HepG2 (cell line): ENCODE results near the gene STK11. TPM values are rescaled to one million over a fixed set of nuclear protein-coding genes. Genes with fewer than 3 reads are reported as not detected.

ENCODE experiments used
- ARNTL ChIP-seq: sonication (generic); formaldehyde crosslinking; IDR thresholded peaks from 2 replicates; pipeline ENCODE4 v1.4.0; 2020; ENCODE audit warnings: mild to moderate bottlenecking, missing genetic modification reagents
- ATF7 ChIP-seq, 2 experiments: fragments of 450-650 bp in 1 of 2; sonication (generic) in 1 of 2; formaldehyde crosslinking in 1 of 2; IDR thresholded peaks; 2 replicates each; pipeline versions ENCODE4 v1.4.0 to v1.6.1; 2016 to 2020; ENCODE audit warnings: antibody characterized with exemption in 1 of 2, mild to moderate bottlenecking in 1 of 2, missing genetic modification reagents in 1 of 2
- CHCHD3 ChIP-seq: sonication (generic); formaldehyde crosslinking; IDR thresholded peaks from 2 replicates; pipeline ENCODE4 v1.8.0; 2022; ENCODE audit warnings: mild to moderate bottlenecking, missing genetic modification reagents, moderate library complexity
- FOXA1 ChIP-seq, 2 experiments: fragments of 450-650 bp in 1 of 2; sonication (generic) in 1 of 2; formaldehyde crosslinking in 1 of 2; IDR thresholded peaks; 2 replicates each; pipeline versions ENCODE4 v1.4.0 to v1.6.1; 2016 to 2020; ENCODE audit warnings: missing genetic modification reagents in 1 of 2
- FOXK2 ChIP-seq: fragments of 450-650 bp; IDR thresholded peaks from 2 replicates; pipeline ENCODE4 v1.6.1; 2016
- HHEX ChIP-seq: IDR thresholded peaks from 2 replicates; pipeline ENCODE4 v1.6.1; 2016; ENCODE audit warnings: control low read depth
- HNRNPL ChIP-seq: fragments of 200-400 bp; formaldehyde crosslinking; IDR thresholded peaks from 2 replicates; pipeline ENCODE4 v1.6.1; 2017; ENCODE audit warnings: mild to moderate bottlenecking, low read depth, low read length
- MBNL3 ChIP-seq: fragments of 250-450 bp; sonication (Bioruptor Pico); conservative IDR thresholded peaks from 2 replicates; pipeline ENCODE4 v1.8.0; 2022; ENCODE audit warnings: mild to moderate bottlenecking, inconsistent platforms
- NPAS2 ChIP-seq: sonication (generic); formaldehyde crosslinking; IDR thresholded peaks from 2 replicates; pipeline ENCODE4 v1.8.0; 2022; ENCODE audit warnings: mild to moderate bottlenecking, missing genetic modification reagents, borderline replicate concordance
- PHF21A ChIP-seq: sonication (generic); formaldehyde crosslinking; IDR thresholded peaks from 2 replicates; pipeline ENCODE4 v1.5.0; 2020; ENCODE audit warnings: mild to moderate bottlenecking, missing genetic modification reagents
- RARA ChIP-seq: IDR thresholded peaks from 2 replicates; pipeline ENCODE4 v1.6.1; 2016; ENCODE audit warnings: missing genetic modification reagents, missing compliant biosample characterization
- RBM39 ChIP-seq: fragments of 200-400 bp; formaldehyde crosslinking; IDR thresholded peaks from one replicate; pipeline ENCODE4 v1.6.1; 2018; ENCODE audit warnings: antibody characterized with exemption, mild to moderate bottlenecking, low read depth, low read length; ENCODE audit not compliant: poor library complexity, severe bottlenecking
- RFX1 ChIP-seq: fragments of 450-650 bp; IDR thresholded peaks from 2 replicates; pipeline ENCODE4 v1.6.1; 2017
- RFXANK ChIP-seq: IDR thresholded peaks from 2 replicates; pipeline ENCODE4 v1.6.1; 2016
- RXRA ChIP-seq: sonication (generic); formaldehyde crosslinking; IDR thresholded peaks from 2 replicates; pipeline ENCODE4 v1.5.1; 2020; ENCODE audit warnings: missing genetic modification reagents
- SIN3A ChIP-seq: IDR thresholded peaks from 2 replicates; pipeline ENCODE4 v1.6.1; 2011; ENCODE audit warnings: low read depth, mild to moderate bottlenecking, control low read depth, low read length, borderline replicate concordance
- SKI ChIP-seq: fragments of 450-650 bp; IDR thresholded peaks from one replicate; pipeline ENCODE4 v1.6.1; 2018; ENCODE audit warnings: mild to moderate bottlenecking; ENCODE audit not compliant: partially characterized antibody
- SOX6 ChIP-seq, 2 experiments: fragments of 450-650 bp in 1 of 2; sonication (generic) in 1 of 2; formaldehyde crosslinking in 1 of 2; IDR thresholded peaks; 2 replicates each; pipeline versions ENCODE4 v1.4.0 to v1.6.1; 2017 to 2020; ENCODE audit warnings: antibody characterized with exemption in 1 of 2, mild to moderate bottlenecking in 1 of 2, missing genetic modification reagents in 1 of 2
- SRSF1 ChIP-seq: fragments of 200-400 bp; formaldehyde crosslinking; optimal IDR thresholded peaks from 2 replicates; pipeline ENCODE3; 2017; ENCODE audit warnings: mild to moderate bottlenecking, low read depth, low read length, moderate library complexity
- TCF12 ChIP-seq, 2 experiments: fragments of 450-650 bp in 1 of 2; sonication (generic) in 1 of 2; formaldehyde crosslinking in 1 of 2; IDR thresholded peaks; 2 replicates each; pipeline versions ENCODE4 v1.6.1 to v1.8.0; 2017 to 2022; ENCODE audit warnings: antibody characterized with exemption in 1 of 2, mild to moderate bottlenecking in 1 of 2, missing genetic modification reagents in 1 of 2, moderate library complexity in 1 of 2
- TCF7 ChIP-seq: sonication (generic); IDR thresholded peaks from 2 replicates; pipeline ENCODE4 v1.6.1; 2016; ENCODE audit warnings: antibody characterized with exemption, low read depth
- THAP11 ChIP-seq: IDR thresholded peaks from 2 replicates; pipeline ENCODE4 v1.6.1; 2016; ENCODE audit warnings: missing biosample characterization, missing genetic modification reagents
- YEATS4 ChIP-seq: sonication (generic); formaldehyde crosslinking; IDR thresholded peaks from 2 replicates; pipeline ENCODE4 v1.4.0; 2020; ENCODE audit warnings: missing genetic modification reagents, borderline replicate concordance
- ZNF101 ChIP-seq: sonication (generic); formaldehyde crosslinking; IDR thresholded peaks from 2 replicates; pipeline ENCODE4 v1.4.0; 2020; ENCODE audit warnings: mild to moderate bottlenecking, low read depth, missing genetic modification reagents, borderline replicate concordance
- ZNF235 ChIP-seq: sonication (generic); formaldehyde crosslinking; IDR thresholded peaks from 2 replicates; pipeline ENCODE4 v1.8.1; 2023; ENCODE audit warnings: mild to moderate bottlenecking, missing genetic modification reagents, borderline replicate concordance
- ZNF441 ChIP-seq: sonication (generic); formaldehyde crosslinking; IDR thresholded peaks from 2 replicates; pipeline ENCODE4 v1.7.0; 2021; ENCODE audit warnings: missing genetic modification reagents, borderline replicate concordance
- ZNF589 ChIP-seq: sonication (generic); formaldehyde crosslinking; conservative IDR thresholded peaks from 2 replicates; pipeline ENCODE4 v1.8.0; 2022; ENCODE audit warnings: mild to moderate bottlenecking, moderate library complexity, missing genetic modification reagents
- ZNF788 ChIP-seq: sonication (generic); formaldehyde crosslinking; IDR thresholded peaks from 2 replicates; pipeline ENCODE4 v1.5.0; 2020; ENCODE audit warnings: mild to moderate bottlenecking, missing genetic modification reagents, borderline replicate concordance
- polyA plus RNA-seq, 8 experiments: library from polyadenylated mRNA; depleted of rRNA in 3 of 8; stranded (reverse) in 7 of 8; unstranded in 1 of 8; fragments of >200 nt; fragmentation: Illumina TruSeq in 4 of 8; extraction: Trizol in 4 of 8; gene quantifications; 2 replicates each; pipeline versions ENCODE4 v1.2.1 to v1.2.3, GENCODE V29; 2011 to 2016; ENCODE audit warnings: low read depth in 4 of 8, missing spikeins in 1 of 8, mixed read lengths in 1 of 8; ENCODE audit not compliant: insufficient read depth in 1 of 8
- total RNA-seq, 5 experiments: library from RNA; depleted of rRNA; stranded (reverse); fragments of >200 nt; fragmentation: Illumina TruSeq; extraction: Trizol; gene quantifications; 2 replicates each; pipeline ENCODE4 v1.2.3, GENCODE V29; 2016; ENCODE audit warnings: low read depth in 1 of 5
- TF ChIP-seq, protein P1 (sequence below): IDR thresholded peaks from 2 replicates; pipeline ENCODE4 v1.6.1; 2016; ENCODE audit warnings: missing biosample characterization, missing genetic modification reagents, low read depth
- TF ChIP-seq, protein P2 (sequence below): sonication (generic); formaldehyde crosslinking; IDR thresholded peaks from 2 replicates; pipeline ENCODE4 v1.5.1; 2020; ENCODE audit warnings: missing genetic modification reagents, mild to moderate bottlenecking, borderline replicate concordance

Gene STK11
- total and polyA plus RNA-seq, 2 of the 13 experiments (the other 11 are each of a cell fraction or from before 2014, with no cell fraction given), result 27.5 to 43.6 TPM

DNA sequence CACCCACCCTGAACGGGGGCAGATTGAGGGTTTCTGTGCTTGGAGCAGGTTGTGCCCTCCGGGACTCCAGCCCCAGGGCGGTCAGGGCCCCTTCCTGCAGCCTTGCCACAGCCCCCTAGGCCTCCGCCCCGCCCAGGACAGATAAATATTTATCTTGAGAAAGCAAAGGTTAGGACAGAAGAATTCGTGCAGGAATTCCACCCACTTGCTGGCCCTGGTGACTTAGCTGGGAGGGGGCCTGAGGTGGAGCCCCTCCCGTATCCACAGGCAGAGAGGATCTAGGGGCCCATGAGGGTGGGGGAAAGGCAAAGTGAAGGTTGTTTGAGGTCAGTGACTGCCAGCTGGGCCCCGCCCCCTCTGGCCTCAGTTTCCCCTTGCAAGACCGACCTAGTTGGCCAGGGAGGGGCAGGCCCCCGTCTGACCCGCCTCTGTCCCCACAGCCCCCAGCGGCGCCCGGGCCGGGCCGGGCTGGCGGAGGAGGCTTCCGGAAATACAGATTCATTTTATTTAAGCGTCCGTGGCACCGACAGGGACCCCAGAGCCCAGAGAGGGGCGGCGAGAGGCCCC, 48.0 kb downstream of the STK11 start (continued):
- TF ChIP-seq ZNF788 (CRISPR knock-in tag) (peak; percentile 65; the same call in 1 of the 2 replicates), FOXA1 (IDR thresholded peaks at IDR 0.05) (no peak), FOXA1 (CRISPR knock-in tag; IDR thresholded peaks at IDR 0.05) (peak; percentile 70), ATF7 (IDR thresholded peaks at IDR 0.05) (no peak), ATF7 (CRISPR knock-in tag; IDR thresholded peaks at IDR 0.05) (peak; percentile 12; the same call in 1 of the 2 replicates), ZNF589 (CRISPR knock-in tag) (no peak), YEATS4 (CRISPR knock-in tag) (0 out of 2 replicates have a peak, but pooled peaks have one; percentile 15), SRSF1 (peak; percentile 89), SOX6 (IDR thresholded peaks at IDR 0.05) (no peak), SOX6 (CRISPR knock-in tag; IDR thresholded peaks at IDR 0.05) (peak; percentile 73; the same call in 1 of the 2 replicates), HHEX (CRISPR knock-in tag) (no peak), ZNF101 (CRISPR knock-in tag) (no peak), NPAS2 (no peak), PHF21A (peak; percentile 60; the same call in 1 of the 2 replicates), HNRNPL (peak; percentile 86; the same call in 1 of the 2 replicates), SIN3A (0 out of 2 replicates have a peak, but pooled peaks have one; percentile 15), ZNF235 (CRISPR knock-in tag) (no peak), ARNTL (CRISPR knock-in tag) (peak; percentile 63; the same call in 1 of the 2 replicates), SKI (peak; percentile 49), TCF12 (IDR thresholded peaks at IDR 0.05) (no peak), TCF12 (CRISPR knock-in tag; IDR thresholded peaks at IDR 0.05) (0 out of 2 replicates have a peak, but pooled peaks have one; percentile 67), THAP11 (CRISPR knock-in tag) (peak; percentile 55; the same call in 1 of the 2 replicates), FOXK2 (no peak), RARA (CRISPR knock-in tag) (peak; percentile 90), MBNL3 (no peak), CHCHD3 (CRISPR knock-in tag) (no peak), RXRA (peak; percentile 90), RBM39 (peak; percentile 31), ZNF441 (CRISPR knock-in tag) (0 out of 2 replicates have a peak, but pooled peaks have one; percentile 51), RFXANK (CRISPR knock-in tag) (no peak), RFX1 (no peak), TCF7 (peak; percentile 54)
- TF ChIP-seq, protein P1, sequence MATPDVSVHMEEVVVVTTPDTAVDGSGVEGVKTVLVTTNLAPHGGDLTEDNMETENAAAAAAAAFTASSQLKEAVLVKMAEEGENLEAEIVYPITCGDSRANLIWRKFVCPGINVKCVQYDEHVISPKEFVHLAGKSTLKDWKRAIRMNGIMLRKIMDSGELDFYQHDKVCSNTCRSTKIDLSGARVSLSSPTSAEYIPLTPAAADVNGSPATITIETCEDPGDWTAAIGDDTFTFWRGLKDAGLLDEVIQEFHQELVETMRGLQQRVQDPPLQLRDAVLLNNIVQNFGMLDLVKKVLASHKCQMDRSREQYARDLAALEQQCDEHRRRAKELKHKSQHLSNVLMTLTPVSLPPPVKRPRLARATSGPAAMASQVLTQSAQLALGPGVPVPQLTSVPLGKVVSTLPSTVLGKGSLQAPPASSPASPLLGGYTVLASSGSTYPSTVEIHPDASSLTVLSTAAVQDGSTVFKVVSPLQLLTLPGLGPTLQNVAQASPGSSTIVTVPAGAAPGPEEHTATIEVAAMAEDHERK, result no peak
- TF ChIP-seq, protein P2, sequence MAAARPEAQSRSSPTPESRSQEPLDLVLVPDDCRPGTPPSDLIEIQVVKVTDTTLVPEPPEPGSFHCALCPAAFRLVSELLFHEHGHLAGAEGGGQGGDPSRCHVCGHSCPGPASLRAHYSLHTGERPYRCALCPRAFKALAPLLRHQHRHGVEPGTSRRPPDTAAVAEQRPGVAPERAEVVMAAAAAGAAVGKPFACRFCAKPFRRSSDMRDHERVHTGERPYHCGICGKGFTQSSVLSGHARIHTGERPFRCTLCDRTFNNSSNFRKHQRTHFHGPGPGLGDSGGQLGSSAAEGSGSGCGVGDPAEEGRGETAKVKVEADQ (CRISPR knock-in tag), result no peak
